DOHH2 (cell line): ENCODE data around the gene PTPRZ1.

Experiments used
- EZH2phosphoT487 ChIP-seq: fragments of 200-600 bp; sonication (generic); IDR thresholded peaks from 2 replicates; pipeline ENCODE4 v1.6.1; 2017; ENCODE audit warnings: borderline replicate concordance, mild to moderate bottlenecking, antibody characterized with exemption, low read length, moderate library complexity, mixed read lengths
- TF ChIP-seq, protein P1 (sequence below): fragments of 200-600 bp; sonication (generic); IDR thresholded peaks from one replicate; pipeline ENCODE4 v1.5.1; 2014; ENCODE audit warnings: antibody characterized with exemption, mild to moderate bottlenecking, low read depth, low read length; ENCODE audit not compliant: poor library complexity, severe bottlenecking

DNA sequence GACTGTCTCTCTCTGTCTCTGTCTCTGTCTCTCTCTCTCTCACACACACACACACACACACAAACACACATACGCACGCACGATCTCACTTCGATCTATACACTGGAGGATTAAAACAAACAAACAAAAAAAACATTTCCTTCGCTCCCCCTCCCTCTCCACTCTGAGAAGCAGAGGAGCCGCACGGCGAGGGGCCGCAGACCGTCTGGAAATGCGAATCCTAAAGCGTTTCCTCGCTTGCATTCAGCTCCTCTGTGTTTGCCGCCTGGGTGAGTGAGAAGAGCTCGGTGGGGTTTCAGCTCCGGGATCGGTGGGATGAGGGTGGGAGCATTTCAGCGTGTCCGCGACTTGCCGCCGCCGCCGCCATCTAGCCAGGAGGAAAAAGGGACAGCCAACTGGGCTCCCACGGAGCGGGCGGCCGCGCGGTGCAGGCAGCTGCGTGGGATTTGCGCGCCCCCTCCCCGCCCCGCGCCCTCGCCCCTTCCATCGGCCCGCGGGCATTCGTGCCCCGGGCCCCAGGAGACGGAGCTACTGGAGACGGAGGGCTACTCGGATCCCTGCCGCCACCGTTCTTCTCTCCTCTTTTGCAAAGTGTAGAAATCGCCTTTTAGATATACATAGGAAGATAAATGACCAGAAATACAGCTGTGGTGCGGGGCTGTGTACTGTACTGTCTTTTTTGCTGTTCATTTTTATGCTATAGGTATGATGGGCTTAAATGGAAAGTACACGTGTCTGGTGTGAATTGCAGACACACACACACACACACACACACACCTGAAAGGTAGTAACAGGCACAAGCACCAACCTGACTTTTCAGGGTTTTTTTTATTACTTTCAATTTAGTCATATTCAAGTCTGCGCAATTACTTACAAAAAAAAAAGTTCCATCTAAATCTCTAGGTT, 581 bp downstream of the PTPRZ1 start:
- TF ChIP-seq, protein P1, sequence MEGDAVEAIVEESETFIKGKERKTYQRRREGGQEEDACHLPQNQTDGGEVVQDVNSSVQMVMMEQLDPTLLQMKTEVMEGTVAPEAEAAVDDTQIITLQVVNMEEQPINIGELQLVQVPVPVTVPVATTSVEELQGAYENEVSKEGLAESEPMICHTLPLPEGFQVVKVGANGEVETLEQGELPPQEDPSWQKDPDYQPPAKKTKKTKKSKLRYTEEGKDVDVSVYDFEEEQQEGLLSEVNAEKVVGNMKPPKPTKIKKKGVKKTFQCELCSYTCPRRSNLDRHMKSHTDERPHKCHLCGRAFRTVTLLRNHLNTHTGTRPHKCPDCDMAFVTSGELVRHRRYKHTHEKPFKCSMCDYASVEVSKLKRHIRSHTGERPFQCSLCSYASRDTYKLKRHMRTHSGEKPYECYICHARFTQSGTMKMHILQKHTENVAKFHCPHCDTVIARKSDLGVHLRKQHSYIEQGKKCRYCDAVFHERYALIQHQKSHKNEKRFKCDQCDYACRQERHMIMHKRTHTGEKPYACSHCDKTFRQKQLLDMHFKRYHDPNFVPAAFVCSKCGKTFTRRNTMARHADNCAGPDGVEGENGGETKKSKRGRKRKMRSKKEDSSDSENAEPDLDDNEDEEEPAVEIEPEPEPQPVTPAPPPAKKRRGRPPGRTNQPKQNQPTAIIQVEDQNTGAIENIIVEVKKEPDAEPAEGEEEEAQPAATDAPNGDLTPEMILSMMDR = no peak
- no peak for TF ChIP-seq EZH2phosphoT487
